Left colon (tissue), 2 donors: Measurements from ENCODE around the gene KDF1. TPM values are rescaled to one million over a fixed set of nuclear protein-coding genes. Genes with fewer than 3 reads are reported as not detected.
"Not testable (repeated sequence)": the region's sequence is repeated elsewhere in the genome, so short reads cannot be mapped to it uniquely, and the experiment has no call there.

Source experiments
- ATAC-seq: fragments of 200-7000 bp; cut with Tn5 transposase; one replicate; pipeline ENCODE4 v1.9.1; 2020; ENCODE audit warnings: mild to moderate bottlenecking, moderate library complexity
- DNase-seq, 2 donors: peaks; one replicate each; pipeline ENCODE4 v3.0.0-alpha.2; 2020
- intact Hi-C, 2 donors: fragments of 100-400 bp; cut with DNase I in 1 of 2; cut with micrococcal nuclease in 1 of 2; formaldehyde crosslinking; loops; one replicate each; pipeline versions ENCODE4 v1.11.2 to v1.14.0; 2022; cut with DNase I, micrococcal nuclease
- total RNA-seq, 2 donors: library from RNA; stranded (reverse); fragmentation: NEBNext Ultra II Directional; extraction: Animal tissue kit (Norgen Biotek cat#: 25700); gene quantifications; one replicate each; pipeline ENCODE4 v1.2.1, GENCODE V29; 2021
- donor health status: DM: no; HTN: no; CAD: no.
- donor health status: DM: yes; HTN: yes; CAD: no.

KDF1 gene
- total RNA-seq, 2 donors from 2014 or later: 24.7 to 25.6 TPM

GRCh38 chr1:26996024-26996423 is 35.8 kb upstream of the KDF1 start:
- intact Hi-C loops: loop anchor here in 1 of 2 donors (5.0 kb wide), 1 partner anchor 101 kb away; no protein-coding TSS in a partner anchor
- DNase-seq (no peak), ATAC-seq (no peak)

GRCh38 chr1:26994787-26995517 is 34.7 kb upstream of the KDF1 start:
- no peak for ATAC-seq
- intact Hi-C loops: loop anchor here in 1 of 2 donors (5.0 kb wide), 1 partner anchor 102 kb away; no protein-coding TSS in a partner anchor
- DNase-seq: no peak

DNA sequence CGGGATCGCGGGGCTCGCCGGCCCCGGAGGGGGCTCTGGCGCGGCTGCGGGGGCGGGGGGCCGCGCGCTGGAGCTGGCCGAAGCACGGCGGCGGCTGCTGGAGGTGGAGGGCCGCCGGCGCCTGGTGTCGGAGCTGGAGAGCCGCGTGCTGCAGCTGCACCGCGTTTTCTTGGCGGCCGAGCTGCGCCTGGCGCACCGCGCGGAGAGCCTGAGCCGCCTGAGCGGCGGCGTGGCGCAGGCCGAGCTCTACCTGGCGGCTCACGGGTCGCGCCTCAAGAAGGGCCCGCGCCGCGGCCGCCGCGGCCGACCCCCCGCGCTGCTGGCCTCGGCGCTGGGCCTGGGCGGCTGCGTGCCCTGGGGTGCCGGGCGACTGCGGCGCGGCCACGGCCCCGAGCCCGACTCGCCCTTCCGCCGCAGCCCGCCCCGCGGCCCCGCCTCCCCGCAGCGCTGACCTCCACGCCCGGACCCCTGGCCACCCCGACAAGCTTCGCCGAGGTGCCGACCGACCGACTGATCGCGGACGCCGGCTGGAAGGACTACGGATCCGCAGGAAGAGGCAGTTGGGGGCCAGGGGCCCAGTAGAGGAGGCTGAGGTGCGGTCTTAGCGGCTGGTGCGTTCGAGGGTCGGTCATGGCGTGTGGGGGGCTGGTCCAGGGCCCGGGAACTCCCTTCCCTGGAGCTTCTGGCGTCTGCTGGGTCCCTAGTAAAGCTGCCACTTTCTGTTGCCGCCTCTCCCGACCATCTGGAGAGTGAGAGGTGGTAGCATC is 33.9 kb upstream of the KDF1 start:
- DNase-seq (no peak), ATAC-seq (peak; percentile 28)
- intact Hi-C loops: no loop called here

DNA sequence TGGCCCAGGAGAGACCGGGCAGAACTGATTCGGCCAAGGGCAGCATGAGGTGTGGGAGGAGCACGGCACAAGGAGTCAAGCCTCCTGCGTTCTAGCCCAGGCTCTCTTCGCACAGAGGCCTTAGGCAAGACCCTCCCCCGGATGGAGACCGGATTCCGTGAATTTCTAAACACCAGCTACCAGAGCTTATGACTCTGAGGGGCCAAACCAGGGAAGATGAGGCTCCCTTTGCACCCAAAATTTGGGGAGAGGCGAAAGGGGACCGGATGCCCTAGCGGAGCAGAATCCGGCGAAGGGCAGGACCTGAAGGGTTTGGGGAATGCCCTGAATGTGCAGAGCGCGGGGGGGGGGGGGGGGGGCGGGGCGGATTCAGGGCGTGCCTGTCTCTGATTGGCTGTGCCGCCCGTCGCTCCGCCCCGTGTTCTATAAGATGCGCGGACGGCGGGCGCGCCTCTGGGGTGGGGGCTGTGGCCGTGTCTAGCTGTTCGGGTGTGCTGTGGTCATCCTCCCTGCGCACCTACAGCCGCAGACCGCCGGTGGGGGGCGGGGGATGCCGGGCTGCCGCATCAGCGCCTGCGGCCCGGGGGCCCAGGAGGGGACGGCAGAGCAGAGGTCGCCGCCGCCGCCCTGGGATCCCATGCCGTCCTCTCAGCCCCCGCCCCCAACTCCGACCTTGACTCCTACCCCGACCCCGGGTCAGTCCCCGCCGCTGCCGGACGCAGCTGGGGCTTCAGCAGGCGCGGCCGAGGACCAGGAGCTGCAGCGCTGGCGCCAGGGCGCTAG is 33.2 kb upstream of the KDF1 start, which contains the start of gene TRNP1:
Gene TRNP1, plus strand, starts transcription at position 456 of the 783 bp plus-strand sequence. Its CDS starts 95 bp downstream, at position 551.
- DNase-seq (peak in 1 of 2 donors; percentile 75), ATAC-seq (peak; percentile 44)
- intact Hi-C loops: no loop called here

DNA sequence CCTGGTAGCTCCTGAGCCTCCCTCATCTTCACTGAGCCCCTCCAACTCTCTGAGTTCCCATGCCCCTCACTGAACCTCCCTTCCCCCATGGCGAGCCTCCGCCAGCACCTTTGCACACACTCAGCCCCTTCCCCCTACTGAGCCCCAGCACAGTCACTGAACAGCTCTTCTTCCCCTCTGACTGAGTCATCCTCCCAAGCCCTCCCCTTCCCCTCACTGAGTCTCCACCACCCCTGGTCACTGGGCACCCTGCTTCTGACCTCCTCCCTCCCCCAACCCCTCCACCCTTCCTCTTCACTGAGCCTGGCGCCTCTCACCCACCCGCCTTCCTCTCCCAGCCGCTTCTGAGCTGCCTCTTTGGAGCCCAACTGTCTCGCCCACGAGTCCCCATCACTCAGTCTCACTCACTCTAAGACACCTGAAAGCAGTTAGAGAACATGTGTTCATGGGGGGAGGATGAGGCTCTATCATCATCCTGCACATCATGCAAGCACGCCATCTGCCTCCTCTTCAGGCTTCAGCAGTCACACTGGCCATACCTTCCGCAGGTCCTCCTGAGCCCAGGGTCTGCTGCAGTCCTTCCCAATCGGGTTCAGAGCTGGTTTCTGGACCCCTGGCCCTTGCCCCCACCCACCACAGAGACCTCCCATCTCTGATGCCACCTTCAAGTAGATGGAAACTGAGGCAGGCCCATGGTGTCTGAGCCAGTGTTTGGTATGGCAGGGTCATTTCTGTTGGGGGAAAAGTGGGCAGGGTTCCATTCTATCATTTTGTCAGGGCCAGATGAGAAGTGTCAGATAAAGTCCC is 31.2 kb upstream of the KDF1 start:
- no peak for ATAC-seq
- DNase-seq: no peak
- intact Hi-C loops: no loop called here

DNA sequence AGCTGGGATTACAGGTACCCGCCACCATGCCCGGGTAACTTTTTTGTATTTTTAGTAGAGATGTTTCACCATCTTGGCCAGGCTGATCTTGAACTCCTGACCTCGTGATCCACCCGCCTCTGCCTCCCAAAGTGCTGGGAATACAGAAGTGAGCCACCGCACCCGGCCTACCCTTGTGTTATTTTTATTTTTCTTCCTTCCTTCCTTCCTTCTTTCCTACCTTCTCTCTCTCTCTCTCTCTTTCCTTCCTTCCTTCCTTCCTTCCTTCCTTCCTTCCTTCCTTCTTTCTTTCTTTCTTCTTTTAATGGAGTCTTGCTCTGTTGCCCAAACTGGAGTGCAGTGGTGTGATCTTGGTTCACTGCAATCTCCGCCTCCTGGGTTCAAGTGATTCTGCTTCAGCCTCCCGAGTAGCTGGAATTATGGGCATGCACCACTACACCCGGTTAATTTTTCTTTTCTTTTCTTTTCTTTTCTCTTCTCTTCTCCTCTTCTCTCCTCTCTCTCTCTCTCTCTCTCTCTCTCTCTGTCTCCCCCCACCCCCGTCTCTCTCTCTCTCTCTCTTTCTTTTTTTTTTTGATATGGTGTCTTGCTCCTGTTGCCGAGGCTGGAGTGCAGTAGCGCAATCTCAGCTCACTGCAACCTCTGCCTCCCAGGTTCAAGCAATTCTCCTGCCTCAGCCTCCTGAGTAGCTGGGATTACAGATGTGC is 29.3 kb upstream of the KDF1 start:
- DNase-seq, ATAC-seq, intact Hi-C loops: not testable (repeated sequence)

DNA sequence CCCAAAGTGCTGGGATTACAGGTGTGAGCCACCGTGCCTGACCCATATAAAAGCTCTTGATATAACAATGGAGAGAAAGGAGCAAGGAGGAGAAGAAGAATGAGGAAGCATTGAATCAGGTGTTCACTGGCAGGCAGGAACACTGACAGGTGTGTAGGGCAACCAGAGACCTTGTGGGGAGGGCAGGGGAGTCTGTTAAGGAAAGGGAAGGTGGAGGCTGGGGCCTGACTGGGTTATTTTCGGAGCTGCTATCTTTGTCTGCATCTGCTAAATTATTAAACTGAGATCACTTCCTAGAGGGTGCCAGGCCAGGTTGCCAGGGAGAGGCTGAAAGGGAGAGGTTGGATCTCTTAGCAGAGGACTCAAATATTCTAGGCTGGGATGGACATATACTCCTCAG is 26.4 kb upstream of the KDF1 start:
- ATAC-seq: peak; percentile 48

DNA sequence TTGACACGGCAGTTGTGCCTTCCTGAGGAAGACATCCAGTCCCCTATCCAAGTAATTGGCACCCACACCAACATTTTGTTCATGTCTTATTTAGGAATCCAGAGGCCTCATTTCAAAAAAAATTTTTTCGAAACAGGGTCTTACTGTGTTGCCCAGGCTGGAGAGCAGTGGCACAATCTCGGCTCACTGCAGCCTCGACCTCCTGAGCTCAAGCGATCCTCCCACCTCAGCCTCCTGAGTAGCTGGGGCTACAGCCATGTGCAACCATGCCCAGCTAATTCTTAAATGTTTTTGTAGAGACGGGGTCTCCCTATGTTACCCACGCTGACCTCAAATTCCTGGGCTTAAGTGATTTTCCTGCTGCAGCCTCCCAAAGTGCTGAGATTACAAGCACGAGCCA is 24.0 kb upstream of the KDF1 start:
- no peak for ATAC-seq
- no peak for DNase-seq
- intact Hi-C loops: no loop called here

More for the DNA sequence above, 26.4 kb upstream of the KDF1 start:
- intact Hi-C loops: no loop called here
- no peak for DNase-seq

GRCh38 chr1:26983863-26984262 is 23.6 kb upstream of the KDF1 start:
- no peak for DNase-seq
- ATAC-seq: no peak

DNA sequence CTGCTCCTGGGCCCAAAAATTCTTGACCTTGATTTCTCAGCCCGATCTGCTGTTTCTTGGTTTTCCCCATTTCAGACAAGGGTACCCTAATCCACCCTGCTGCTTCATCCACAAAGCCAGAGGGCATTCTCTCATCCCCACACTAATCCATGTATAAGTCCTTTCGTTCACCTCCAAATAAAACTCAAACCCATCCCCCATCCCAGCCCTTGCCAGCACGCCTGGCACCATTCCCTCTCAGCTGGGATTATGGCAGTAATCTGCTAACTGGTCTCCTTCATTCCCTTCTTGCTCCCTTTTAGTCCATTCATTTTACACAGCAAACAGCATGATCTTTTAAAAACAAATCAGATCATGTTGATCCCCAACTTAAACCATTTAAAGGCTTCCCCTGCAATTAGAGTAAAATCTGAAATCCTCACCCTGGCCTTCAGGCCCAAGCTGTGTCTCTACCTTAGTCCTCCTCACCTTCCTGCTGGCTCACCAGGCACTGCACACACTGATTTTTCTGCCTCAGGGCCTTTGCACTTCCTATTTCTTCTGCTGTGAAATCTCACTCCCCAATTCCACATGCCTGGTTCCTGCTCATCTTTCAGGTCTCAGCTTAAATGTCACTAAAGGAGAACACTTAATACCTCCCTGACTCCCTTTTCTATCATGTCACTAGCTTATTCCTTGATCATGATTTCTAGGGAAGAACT is 21.0 kb upstream of the KDF1 start:
- intact Hi-C loops: no loop called here
- ATAC-seq (no peak), DNase-seq (no peak)

More at GRCh38 chr1:26983863-26984262, 23.6 kb upstream of the KDF1 start:
- intact Hi-C loops: no loop called here

DNA sequence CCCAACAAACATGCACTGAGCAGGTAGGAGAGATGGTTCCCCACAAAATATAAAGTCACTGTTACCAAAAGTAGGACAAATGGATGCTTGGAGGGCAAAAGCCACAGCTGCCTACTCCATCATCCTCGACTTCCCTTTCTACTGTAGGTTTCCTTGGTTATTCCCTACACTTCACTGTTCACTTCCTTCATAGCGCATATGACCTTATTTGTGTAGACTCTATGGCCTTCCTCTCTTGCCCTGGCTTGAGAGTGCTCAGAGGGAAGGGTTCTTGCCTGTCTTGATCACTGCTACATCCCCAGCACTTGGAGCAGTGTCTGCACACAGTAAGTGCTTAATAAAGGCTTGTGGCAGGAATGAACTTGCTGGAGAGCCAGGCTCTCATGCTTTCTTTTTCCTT is 18.6 kb upstream of the KDF1 start:
- ATAC-seq (no peak), DNase-seq (no peak)
- intact Hi-C loops: no loop called here

GRCh38 chr1:26976621-26977510 is 16.6 kb upstream of the KDF1 start:
- ATAC-seq (no peak), DNase-seq (no peak)
- intact Hi-C loops: no loop called here

DNA sequence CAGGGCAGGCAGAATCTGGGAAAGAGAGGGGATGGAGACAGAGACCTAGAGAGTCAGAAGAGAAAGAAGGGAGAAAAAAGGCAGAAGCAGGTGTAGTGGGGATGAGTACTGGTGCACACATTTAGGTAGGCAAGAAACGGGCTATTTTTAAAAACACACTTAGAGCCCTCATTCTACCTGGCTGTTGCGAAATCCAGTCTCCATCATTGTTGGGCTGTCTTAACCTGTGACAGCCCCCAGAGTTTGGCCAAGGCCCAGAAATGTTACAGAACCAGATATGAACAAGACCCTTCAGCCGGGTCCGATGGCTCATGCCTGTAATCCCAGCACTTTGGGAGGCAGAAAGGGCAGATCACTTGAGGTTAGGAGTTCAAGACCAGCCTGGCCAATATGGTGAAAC is 12.6 kb upstream of the KDF1 start:
- ATAC-seq: no peak
- DNase-seq: no peak
- intact Hi-C loops: no loop called here

GRCh38 chr1:26972390-26972789 is 12.1 kb upstream of the KDF1 start:
- ATAC-seq (no peak), DNase-seq (no peak)

GRCh38 chr1:26971590-26971989 is 11.3 kb upstream of the KDF1 start:
- ATAC-seq: no peak
- DNase-seq: no peak
- intact Hi-C loops: no loop called here

More at GRCh38 chr1:26972390-26972789, 12.1 kb upstream of the KDF1 start:
- intact Hi-C loops: no loop called here

GRCh38 chr1:26970810-26971209 is 10.5 kb upstream of the KDF1 start:
- peak; percentile 36 to 57 for DNase-seq
- intact Hi-C loops: no loop called here
- ATAC-seq: peak; percentile 87
